HepG2 (cell line): ENCODE data around the gene CLEC18A.

ENCODE experiments used
- SMC3 ChIP-seq: IDR thresholded peaks from 2 replicates; pipeline ENCODE4 v1.6.1; 2011; ENCODE audit warnings: low read length, improper control_type of control experiment
- SOX6 ChIP-seq, 2 experiments: fragments of 450-650 bp in 1 of 2; sonication (generic) in 1 of 2; formaldehyde crosslinking in 1 of 2; IDR thresholded peaks; 2 replicates each; pipeline versions ENCODE4 v1.4.0 to v1.6.1; 2017 to 2020; ENCODE audit warnings: antibody characterized with exemption in 1 of 2, mild to moderate bottlenecking in 1 of 2, missing genetic modification reagents in 1 of 2
- TCF7L2 ChIP-seq: IDR thresholded peaks from 2 replicates; pipeline ENCODE4 v1.6.1; 2011; ENCODE audit warnings: mild to moderate bottlenecking, low read depth, low read length, moderate library complexity
- TOPORS ChIP-seq: sonication (generic); formaldehyde crosslinking; IDR thresholded peaks from 2 replicates; pipeline ENCODE4 v1.8.0; 2023; ENCODE audit warnings: mild to moderate bottlenecking, missing genetic modification reagents
- ZNF577 ChIP-seq: sonication (generic); formaldehyde crosslinking; IDR thresholded peaks from 2 replicates; pipeline ENCODE4 v1.4.0; 2020; ENCODE audit warnings: mild to moderate bottlenecking, low read depth, missing genetic modification reagents, borderline replicate concordance
- ZNF614 ChIP-seq: IDR thresholded peaks from 2 replicates; pipeline ENCODE4 v1.6.1; 2018; ENCODE audit warnings: missing biosample characterization, missing genetic modification reagents, inconsistent platforms, borderline replicate concordance
- TF ChIP-seq, protein P1 (sequence below): sonication (generic); formaldehyde crosslinking; IDR thresholded peaks from 2 replicates; pipeline ENCODE4 v1.5.1; 2020; ENCODE audit warnings: mild to moderate bottlenecking, moderate library complexity, missing genetic modification reagents
- TF ChIP-seq, protein P2 (sequence below): IDR thresholded peaks from 2 replicates; pipeline ENCODE4 v1.6.1; 2016; ENCODE audit warnings: low read depth, borderline replicate concordance

DNA sequence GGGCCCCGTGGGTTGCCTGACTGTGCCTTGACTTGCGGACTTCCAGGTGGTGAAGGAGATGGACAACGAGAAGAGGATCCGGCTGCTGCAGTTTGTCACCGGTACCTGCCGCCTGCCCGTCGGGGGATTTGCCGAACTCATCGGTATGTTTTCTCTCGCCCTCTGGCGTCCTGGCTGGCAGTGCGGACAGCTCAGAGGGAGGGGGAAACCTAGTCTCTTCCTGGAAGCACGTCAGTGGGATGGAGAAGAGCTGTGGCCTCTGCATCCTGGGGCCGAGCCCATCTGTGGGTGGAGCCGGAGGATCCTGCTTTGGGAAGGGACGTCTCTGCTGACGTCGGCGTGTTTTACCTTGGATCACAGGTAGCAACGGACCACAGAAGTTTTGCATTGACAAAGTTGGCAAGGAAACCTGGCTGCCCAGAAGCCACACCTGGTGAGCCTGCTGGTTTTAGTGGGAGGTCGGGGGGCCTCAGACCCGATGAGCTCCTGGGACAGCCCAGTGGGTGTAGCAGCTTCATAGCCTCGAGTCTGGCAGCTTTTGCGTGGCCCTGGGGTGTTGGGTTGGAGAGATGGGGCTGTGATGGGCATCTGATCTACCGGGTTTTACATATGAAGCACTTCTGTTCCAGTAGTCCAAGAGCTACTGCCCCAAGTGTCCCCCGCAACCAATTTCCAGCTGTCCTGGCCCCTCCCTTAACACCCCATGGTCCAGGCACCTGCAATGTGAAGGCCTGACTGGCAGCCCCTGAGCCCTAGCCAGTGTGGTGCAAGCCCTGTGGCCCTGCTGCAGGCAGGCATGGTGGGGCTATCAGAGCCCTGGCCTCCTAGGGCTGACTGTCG lies 11.9 kb upstream of the CLEC18A start:
- TF ChIP-seq, protein P1, sequence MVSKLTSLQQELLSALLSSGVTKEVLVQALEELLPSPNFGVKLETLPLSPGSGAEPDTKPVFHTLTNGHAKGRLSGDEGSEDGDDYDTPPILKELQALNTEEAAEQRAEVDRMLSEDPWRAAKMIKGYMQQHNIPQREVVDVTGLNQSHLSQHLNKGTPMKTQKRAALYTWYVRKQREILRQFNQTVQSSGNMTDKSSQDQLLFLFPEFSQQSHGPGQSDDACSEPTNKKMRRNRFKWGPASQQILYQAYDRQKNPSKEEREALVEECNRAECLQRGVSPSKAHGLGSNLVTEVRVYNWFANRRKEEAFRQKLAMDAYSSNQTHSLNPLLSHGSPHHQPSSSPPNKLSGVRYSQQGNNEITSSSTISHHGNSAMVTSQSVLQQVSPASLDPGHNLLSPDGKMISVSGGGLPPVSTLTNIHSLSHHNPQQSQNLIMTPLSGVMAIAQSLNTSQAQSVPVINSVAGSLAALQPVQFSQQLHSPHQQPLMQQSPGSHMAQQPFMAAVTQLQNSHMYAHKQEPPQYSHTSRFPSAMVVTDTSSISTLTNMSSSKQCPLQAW (CRISPR knock-in tag) = no peak
- TF ChIP-seq, protein P2, sequence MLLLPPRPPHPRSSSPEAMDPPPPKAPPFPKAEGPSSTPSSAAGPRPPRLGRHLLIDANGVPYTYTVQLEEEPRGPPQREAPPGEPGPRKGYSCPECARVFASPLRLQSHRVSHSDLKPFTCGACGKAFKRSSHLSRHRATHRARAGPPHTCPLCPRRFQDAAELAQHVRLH (CRISPR knock-in tag) = no peak
- TF ChIP-seq SOX6 (IDR thresholded peaks at IDR 0.05) (no peak), SOX6 (CRISPR knock-in tag; IDR thresholded peaks at IDR 0.05) (no peak), TOPORS (CRISPR knock-in tag) (no peak), ZNF577 (CRISPR knock-in tag) (no peak), SMC3 (no peak), ZNF614 (CRISPR knock-in tag) (no peak), TCF7L2 (no peak)
